Effector CD8-positive, alpha-beta T cell (primary cell): ENCODE results near the gene RIMBP3B.
"Not testable (repeated sequence)": the region's sequence is repeated elsewhere in the genome, so short reads cannot be mapped to it uniquely, and the experiment has no call there.

Source experiments
- DNase-seq: peaks from one replicate; lab custom pipeline; 2025; lab: John Stamatoyannopoulos, UW
- total RNA-seq, 4 experiments: gene quantifications; one replicate each; lab custom pipeline; 2026; lab: John Stamatoyannopoulos, UW

Gene RIMBP3B, protein sequence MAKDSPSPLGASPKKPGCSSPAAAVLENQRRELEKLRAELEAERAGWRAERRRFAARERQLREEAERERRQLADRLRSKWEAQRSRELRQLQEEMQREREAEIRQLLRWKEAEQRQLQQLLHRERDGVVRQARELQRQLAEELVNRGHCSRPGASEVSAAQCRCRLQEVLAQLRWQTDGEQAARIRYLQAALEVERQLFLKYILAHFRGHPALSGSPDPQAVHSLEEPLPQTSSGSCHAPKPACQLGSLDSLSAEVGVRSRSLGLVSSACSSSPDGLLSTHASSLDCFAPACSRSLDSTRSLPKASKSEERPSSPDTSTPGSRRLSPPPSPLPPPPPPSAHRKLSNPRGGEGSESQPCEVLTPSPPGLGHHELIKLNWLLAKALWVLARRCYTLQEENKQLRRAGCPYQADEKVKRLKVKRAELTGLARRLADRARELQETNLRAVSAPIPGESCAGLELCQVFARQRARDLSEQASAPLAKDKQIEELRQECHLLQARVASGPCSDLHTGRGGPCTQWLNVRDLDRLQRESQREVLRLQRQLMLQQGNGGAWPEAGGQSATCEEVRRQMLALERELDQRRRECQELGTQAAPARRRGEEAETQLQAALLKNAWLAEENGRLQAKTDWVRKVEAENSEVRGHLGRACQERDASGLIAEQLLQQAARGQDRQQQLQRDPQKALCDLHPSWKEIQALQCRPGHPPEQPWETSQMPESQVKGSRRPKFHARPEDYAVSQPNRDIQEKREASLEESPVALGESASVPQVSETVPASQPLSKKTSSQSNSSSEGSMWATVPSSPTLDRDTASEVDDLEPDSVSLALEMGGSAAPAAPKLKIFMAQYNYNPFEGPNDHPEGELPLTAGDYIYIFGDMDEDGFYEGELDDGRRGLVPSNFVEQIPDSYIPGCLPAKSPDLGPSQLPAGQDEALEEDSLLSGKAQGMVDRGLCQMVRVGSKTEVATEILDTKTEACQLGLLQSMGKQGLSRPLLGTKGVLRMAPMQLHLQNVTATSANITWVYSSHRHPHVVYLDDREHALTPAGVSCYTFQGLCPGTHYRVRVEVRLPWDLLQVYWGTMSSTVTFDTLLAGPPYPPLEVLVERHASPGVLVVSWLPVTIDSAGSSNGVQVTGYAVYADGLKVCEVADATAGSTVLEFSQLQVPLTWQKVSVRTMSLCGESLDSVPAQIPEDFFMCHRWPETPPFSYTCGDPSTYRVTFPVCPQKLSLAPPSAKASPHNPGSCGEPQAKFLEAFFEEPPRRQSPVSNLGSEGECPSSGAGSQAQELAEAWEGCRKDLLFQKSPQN (N-terminal part only)
- total RNA-seq = 0 to 0.29 (median 0) reads per million in 4 experiments

DNA sequence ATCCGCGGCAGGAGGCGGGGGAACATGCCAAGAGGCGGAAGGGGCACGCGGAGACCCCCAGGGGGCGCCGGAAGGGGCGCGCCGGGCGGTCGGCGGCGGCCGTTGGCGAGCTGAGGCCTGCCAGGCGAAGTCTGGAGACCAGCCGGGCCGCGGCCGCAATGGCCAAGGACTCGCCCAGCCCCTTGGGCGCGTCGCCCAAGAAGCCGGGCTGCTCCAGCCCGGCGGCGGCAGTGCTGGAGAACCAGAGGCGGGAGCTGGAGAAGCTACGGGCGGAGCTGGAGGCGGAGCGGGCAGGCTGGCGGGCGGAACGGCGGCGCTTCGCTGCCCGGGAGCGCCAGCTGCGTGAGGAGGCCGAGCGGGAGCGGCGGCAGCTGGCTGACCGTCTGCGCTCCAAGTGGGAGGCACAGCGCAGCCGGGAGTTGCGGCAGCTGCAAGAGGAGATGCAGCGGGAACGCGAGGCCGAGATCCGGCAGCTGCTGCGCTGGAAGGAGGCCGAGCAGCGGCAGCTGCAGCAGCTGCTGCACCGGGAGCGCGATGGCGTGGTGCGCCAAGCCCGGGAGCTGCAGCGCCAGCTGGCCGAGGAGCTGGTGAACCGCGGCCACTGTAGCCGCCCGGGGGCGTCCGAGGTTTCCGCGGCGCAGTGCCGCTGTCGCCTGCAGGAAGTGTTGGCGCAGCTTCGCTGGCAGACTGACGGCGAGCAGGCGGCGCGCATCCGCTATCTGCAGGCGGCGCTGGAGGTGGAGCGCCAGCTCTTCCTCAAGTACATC is at the start of gene RIMBP3B:
RIMBP3B (plus strand) TSS at position 51 of the 767 bp plus-strand sequence; CDS start at position 159, 108 bp downstream.
- not testable (repeated sequence) for DNase-seq

DNA sequence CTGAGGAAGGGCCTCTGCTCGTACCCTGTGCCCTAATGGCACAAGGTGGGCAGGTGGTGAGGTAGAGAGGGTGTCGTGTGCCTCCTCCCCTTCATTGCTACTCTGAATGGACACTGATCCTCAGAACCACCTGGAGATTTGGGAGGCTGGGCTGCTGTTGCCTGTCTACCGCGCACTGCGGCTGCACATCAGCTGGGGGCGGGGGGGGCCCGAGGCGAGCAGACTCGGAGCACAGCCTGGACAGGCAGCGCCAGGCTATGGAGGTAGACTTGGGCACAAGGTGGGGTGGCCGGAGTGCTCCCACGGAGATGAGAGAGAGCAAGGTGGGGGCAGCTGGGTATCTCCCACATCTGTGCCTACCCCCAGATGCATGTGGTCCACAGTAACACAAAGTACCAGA is 26.0 kb upstream of the RIMBP3B start:
- DNase-seq = not testable (repeated sequence)

DNA sequence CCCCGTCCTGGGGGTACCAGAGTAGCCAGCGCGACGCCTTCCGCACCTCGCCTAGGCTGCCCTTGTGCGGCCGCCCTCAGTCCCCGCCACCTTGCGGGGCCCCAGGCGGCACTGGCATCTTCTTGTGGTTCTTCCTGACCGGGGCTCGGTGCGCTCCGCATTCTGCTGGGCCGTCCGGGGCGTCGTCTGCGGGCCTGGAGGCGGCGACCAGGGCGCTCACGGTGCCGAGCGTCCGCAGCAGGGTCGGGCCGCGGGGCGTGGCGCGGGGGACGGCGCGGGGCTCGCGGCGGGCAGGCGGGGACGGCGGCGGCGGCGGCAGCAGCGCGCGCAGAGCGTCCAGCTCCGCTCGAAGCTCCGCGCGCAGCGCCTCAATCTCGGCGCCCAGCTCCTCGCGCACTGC is 23.0 kb upstream of the RIMBP3B start:
- DNase-seq = not testable (repeated sequence)

DNA sequence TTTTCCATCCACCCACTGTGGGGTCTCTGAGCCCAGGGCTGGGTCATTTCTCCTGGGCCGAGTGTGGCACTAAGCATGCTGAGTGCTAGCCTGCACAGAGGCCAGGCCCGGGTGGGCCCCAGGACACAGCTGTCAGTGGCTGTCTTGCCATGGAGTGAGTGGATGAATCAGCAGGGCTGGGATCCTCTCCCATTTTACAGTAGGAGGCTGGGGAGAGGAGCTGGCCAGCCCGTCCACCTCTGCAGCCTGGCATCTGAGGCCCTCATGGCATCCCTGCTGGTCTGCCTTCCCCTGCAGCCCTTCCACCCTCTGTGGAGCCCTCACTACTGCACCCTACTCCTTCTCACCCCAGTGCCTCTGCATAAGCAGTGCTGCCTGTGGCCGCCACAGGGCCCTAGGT is 21.1 kb upstream of the RIMBP3B start:
- not testable (repeated sequence) for DNase-seq

DNA sequence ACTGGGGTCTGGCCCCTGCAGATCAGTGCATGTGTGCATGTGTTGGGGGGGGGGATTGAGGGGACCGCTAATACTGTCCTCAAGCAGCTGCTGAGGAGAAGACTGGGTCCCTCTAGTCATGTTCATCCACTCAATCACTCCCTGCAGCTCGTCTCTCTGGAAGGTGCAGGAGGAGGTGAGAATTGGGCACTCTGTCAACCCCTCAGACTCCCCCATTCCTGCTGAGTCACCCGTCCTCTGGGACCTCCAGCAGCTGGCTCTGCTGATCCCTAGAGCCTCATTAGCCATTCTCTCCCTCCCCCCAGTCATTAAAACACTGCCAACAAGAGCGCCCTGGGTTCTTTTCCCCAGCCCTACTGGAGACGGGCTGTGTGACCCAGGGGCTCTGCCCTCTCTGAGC is 20.5 kb upstream of the RIMBP3B start:
- not testable (repeated sequence) for DNase-seq

DNA sequence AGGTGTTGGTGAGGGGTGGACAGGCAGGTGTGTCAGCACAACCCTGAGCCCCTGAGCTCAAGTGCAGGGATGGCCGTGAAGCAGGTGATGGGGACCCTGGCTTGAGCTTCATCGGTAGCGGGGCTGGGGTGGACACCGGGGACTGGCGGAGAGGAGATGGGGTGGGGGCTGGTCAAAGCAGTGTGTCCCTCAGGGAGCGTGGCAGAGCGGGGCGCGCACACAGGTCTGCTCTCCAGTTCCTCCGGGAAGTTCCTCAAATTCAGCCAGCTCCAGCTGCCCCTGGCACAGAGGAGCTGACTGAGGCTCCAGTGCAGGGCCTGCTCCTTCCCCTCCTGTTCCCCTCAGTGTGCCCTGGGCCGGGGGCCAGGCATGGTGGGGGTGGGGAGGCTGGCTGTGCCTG is 19.7 kb upstream of the RIMBP3B start:
- not testable (repeated sequence) for DNase-seq

DNA sequence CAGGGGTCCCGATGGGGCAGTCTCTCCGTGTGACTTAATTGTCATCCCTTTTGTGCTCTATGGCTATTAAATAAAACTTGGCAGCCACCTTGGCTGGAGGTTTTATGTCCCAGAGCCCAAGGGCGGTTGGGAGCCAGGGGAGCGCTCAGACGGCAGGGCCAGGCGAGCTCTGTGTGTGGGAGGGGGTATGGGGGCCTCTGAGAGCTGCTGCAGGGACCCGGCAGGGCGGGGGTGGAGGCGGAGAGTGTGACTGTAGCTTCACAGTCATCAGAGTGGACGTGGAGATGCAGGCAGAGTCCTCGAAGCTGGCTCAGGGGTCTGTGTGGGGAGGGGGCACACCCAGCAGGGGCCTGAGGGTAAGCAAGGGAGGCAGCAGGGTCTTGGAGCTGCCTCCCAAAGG is 19.2 kb upstream of the RIMBP3B start:
- DNase-seq = not testable (repeated sequence)

DNA sequence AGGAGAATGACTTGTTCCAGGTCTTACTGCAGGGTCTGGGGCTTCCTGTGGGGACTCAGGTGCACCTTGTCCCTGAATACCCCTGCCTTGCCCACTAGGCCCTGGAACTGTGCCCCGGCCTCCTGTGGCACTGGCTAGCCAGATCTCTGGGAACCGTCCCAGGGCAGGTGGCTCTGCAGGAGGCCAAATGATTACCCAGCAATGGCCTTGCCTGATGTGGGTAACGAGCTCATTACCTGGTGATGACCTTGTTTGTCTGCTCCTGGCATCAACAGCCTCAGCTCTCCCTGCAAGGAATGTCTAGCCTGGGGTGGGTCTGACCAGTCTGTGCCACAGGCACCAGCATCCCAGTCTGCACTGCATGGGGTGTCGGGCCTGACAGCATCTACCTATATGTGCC is 18.2 kb upstream of the RIMBP3B start:
- not testable (repeated sequence) for DNase-seq

DNA sequence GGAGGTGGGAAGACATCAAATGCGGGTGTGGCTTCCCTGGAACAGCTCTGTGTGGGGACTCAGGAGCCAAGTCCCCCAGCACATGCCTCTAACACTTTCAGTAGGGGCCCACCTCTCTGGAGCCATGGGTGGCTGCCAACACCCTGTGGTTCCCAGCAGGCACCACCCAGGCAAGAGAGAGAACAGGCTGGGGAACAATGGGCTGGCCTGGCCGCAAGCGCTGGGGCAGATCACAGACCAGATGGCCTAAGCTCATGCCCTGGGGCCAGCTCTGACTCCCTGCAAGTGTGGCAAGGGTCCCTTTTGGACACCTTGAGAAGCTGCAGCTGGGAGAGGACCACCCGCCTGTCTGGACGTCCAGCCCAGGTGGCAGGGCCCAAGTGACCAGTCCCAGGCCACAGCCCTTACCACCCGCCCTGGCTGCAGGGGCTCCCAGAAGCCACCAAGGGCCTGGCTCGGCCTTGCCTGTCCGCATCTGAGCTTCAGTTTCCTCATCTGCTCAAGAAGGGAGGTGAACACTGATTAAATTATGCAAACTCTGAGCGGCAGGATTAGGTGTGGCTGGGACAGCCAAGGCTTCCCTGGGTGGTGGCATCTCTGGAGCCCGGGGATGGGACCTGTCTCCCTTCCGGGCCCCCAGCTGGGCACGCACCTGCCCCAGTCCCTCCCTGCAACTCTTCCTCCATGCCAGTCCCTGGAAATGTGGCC is 14.8 kb upstream of the RIMBP3B start:
- not testable (repeated sequence) for DNase-seq

DNA sequence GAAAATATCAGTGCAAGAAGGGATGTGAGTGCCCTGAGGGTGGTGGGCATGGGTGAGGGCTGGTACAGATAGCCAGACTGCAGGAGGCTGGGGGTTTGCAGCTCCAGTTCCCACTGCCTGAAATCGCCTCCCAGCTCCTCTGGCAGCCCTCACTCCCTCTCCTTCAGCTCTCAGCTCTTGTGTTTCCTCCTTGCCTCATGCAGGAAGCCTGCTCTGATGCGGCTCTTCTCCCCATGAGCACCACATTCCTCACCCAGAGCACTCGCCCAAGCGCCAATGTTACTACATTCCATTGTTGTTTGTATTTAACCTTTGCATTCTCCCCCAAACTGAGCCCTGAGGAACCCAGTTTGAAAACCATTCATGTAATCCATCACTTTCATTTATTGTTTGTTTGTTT is 7.7 kb upstream of the RIMBP3B start:
- DNase-seq = not testable (repeated sequence)

DNA sequence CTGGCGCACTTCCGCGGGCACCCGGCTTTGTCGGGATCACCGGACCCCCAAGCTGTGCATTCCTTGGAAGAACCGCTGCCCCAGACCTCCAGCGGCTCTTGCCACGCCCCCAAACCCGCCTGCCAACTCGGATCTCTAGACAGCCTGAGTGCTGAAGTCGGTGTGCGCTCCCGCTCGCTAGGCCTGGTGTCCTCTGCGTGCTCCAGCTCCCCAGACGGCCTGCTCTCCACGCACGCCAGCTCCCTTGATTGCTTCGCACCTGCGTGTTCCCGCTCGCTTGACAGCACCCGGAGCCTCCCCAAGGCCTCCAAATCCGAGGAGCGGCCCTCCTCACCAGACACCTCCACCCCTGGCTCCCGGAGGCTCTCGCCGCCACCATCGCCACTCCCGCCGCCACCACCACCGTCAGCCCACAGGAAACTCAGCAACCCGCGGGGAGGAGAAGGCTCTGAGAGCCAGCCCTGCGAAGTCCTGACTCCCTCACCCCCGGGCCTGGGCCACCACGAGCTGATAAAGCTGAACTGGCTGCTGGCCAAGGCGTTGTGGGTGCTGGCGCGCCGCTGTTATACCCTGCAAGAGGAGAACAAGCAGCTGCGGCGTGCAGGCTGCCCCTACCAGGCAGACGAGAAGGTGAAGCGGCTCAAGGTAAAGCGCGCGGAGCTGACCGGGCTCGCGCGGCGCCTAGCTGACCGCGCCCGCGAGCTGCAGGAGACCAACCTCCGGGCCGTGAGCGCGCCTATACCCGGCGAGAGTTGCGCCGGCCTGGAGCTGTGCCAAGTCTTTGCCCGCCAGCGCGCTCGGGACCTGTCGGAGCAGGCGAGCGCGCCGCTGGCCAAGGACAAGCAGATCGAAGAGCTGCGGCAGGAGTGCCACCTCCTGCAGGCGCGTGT is 1.2 kb downstream of the RIMBP3B start:
- not testable (repeated sequence) for DNase-seq

DNA sequence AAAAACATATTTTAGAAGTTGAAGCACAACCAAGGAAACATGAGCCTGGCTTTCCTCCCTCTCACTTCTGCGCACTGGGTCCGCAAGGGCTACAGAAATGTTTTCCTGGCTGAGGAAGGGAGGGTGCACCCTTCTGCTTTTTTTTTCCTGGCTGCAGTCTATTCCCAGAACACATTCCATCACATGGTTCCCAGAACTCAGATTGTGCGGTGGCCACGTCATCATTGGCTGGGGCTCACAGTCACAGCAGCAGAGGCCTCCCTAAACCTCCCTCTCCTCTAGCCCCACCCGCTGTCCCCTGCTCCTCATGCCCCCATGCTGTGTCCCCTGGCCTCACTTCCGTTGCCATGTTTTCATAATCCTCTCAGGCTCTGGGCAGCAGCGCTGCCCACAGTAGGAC is 5.9 kb downstream of the RIMBP3B start:
- not testable (repeated sequence) for DNase-seq

DNA sequence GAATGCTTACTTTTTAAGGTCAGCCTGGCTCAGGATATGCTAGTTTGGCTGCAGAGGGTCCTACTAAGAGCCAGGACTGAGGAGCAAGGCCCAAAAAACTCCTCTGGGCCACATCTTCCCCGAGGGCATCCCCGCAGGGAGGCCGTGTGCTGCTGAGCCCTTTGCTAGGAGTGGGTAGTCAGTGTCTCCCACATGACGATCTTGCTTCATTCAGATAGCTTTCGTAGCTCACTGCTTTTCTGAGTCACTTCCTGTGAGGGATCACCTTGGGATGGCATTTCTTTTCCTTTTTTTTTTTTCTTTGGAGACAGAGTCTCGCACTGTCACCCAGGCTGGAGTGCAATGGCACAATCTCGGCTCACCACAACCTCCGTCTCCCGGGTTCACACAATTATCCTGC is 6.5 kb downstream of the RIMBP3B start:
- DNase-seq = not testable (repeated sequence)

DNA sequence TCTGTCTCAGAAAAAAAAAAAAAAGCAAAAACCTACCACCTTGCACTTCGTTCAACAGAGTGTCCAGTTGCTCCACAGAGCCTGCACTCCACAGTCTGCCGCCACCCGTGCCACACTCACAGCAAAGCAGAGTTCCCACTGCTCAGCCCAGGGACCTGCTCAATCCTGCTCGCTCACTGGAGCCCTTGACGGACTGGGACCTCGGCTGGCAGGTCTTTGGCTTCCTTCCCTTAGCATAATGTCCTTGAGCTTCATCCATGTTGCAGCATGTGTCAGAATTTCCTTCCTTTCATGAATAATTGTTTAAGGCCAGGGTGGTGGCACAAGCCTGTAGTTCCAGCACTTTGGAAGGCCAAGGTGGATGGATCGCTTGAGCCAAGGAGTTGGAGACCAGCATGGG is 11.1 kb downstream of the RIMBP3B start:
- not testable (repeated sequence) for DNase-seq

DNA sequence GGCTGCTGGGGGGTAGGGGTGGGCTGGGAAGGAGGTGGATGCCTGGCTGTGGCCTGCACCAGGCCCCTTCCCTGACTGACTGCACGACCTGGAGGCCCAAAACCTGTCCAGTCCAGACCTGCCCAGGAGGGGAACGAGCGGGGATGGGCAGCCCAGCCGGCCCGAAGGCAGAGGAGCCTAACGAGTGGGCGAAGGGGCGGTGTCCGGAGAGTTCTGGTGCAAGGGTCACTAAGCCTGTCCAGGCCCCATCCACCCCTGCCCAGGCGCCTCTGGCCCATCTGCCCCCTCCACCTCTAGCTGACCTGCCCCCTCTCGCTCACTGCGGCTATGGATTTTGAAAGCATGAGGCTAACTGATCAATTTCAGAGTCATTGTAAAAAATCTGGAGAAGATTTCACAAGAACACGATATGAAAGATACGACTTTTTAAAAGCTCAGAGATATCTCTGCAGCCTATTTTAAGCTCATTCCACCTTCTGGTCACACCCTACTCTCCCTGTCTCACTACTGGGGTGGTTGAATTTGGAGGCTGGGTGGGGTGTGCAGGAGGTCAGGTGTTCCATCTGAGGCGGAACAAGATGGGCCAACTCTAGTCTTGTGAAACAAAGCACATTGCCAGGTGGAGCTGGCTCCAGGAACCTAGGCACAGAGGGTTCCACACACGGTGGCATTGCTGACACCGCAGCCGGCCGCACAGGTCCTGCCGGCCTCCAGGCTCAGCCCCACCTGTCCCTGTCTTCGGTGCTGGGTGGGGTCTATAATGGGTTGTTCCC is 17.8 kb downstream of the RIMBP3B start:
- DNase-seq = not testable (repeated sequence)

DNA sequence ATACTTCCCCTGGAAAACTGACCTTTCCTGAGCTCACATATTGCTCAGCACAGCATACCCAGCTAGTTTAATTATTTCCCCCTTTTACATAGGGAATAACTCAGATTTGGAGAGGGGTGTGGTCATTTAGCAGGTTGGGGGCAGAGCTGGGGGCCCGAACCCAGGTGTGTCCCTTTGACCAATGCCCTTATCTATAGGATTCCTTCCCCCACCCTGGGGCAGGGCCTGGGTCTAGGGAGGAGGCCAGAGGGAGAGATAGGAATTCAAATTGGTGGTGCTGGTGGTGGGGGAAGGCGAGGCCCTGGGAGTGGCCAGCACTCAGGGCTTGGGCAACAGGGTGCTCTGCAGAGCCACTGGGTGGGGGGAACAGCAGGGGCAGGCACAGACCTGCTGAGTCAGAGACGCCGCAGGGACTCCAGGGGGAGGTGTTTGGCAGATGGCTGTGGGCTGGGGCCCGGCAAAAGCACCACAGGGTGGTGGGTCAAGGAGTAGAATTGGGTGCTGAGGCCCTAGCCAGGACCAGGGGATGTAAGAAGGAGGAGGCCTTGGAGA is 19.3 kb downstream of the RIMBP3B start:
- DNase-seq = not testable (repeated sequence)

DNA sequence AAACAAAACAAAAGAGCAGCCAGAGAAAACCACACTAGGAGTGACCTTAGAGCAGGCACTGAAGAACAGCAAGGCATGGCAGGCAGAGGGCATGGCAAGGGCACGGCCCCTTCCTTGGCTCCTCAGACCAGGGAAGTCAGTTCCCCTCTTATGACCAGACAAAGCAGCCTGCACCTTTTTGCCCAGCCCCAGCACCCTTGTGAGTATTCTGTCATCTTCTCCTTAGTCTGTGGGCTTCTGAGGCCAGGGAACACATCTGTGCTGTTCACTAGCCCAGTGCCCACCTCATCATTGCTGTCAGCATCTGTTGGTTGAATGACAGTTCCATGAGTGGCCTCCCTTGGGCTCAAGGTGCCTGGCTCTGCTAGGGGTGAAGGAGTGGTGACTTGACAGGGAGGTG is 23.6 kb downstream of the RIMBP3B start:
- DNase-seq = not testable (repeated sequence)

DNA sequence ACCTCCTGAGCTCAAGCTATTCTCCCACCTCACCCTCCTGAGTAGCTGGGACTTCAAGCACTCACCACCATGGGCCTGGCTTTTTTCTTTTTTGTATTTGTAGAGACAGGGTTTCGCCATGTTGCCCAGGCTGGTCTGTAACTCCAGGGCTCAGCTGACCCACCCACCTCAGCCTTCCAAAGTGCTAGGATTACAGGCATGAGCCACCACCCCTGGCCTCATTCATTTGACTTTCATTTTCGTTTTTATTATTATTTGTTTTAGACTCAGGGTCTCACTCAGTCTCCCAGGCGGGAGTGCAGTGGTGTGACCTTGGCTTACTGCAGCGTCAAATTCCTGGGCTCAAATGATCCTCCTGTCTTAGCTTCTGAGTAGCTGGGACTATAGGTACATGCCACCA is 24.2 kb downstream of the RIMBP3B start:
- DNase-seq = not testable (repeated sequence)
